ENCODE measurements around the gene CERKL. TPM values are rescaled to one million over a fixed set of nuclear protein-coding genes. Genes with fewer than 3 reads are reported as not detected.

The CERKL gene
- total RNA-seq, 2 donors from 2014 or later = not detected

GRCh38 chr2:181619516-181619915, 37.4 kb downstream of the CERKL start:
- Histone ChIP-seq H3K27ac (no peak overlapping the region), H3K4me3 (no peak overlapping the region), H3K36me3 (no peaks in the 10 kb centered on the region), H3K27me3 (no peaks in the 10 kb centered on the region), H3K4me1 (no peaks in the 10 kb centered on the region), H3K9me3 (no peaks in the 10 kb centered on the region)
- TF ChIP-seq CTCF (IDR thresholded peaks at IDR 0.05) = no peak
- no peak for DNase-seq (ENCODE audit: low spot score)

GRCh38 chr2:181616715-181617114, 40.2 kb downstream of the CERKL start:
- no peak overlapping the region for H3K27ac ChIP-seq
- H3K4me3 ChIP-seq = no peak overlapping the region
- no peaks in the 10 kb centered on the region for H3K36me3 ChIP-seq
- TF ChIP-seq CTCF (IDR thresholded peaks at IDR 0.05) = no peak
- DNase-seq (ENCODE audit: low spot score) = no peak
- no peaks in the 10 kb centered on the region for H3K9me3 ChIP-seq
- H3K4me1 ChIP-seq = no peaks in the 10 kb centered on the region
- H3K27me3 ChIP-seq = no peaks in the 10 kb centered on the region

- Histone ChIP-seq H3K27me3 (no peaks in the 10 kb centered on the region), H3K9me3 (no peaks in the 10 kb centered on the region), H3K4me1 (no peaks in the 10 kb centered on the region), H3K27ac (no peak overlapping the region), H3K36me3 (no peaks in the 10 kb centered on the region), H3K4me3 (no peak overlapping the region)
- no peak for DNase-seq (ENCODE audit: low spot score)
- TF ChIP-seq CTCF (IDR thresholded peaks at IDR 0.05) = no peak
Observed at GRCh38 chr2:181614874-181615638, 41.8 kb downstream of the CERKL start.

- TF ChIP-seq CTCF (IDR thresholded peaks at IDR 0.05) = no peak
- no peak for DNase-seq (ENCODE audit: low spot score)
- no peaks in the 10 kb centered on the region for H3K27me3 ChIP-seq
- no peak overlapping the region for H3K4me3 ChIP-seq
- no peak overlapping the region for H3K27ac ChIP-seq
- H3K4me1 ChIP-seq = no peaks in the 10 kb centered on the region
- no peaks in the 10 kb centered on the region for H3K9me3 ChIP-seq
- H3K36me3 ChIP-seq = no peaks in the 10 kb centered on the region
Observed at GRCh38 chr2:181613241-181613640, 43.7 kb downstream of the CERKL start.

- Histone ChIP-seq H3K9me3 (peaks cover 0 to 12% of the 10 kb centered on the region in 2 donors), H3K4me1 (no peaks in the 10 kb centered on the region), H3K36me3 (no peaks in the 10 kb centered on the region), H3K27me3 (no peaks in the 10 kb centered on the region), H3K27ac (no peak overlapping the region), H3K4me3 (no peak overlapping the region)
- DNase-seq (ENCODE audit: low spot score) = no peak
- no peak for TF ChIP-seq CTCF (IDR thresholded peaks at IDR 0.05)
Observed at GRCh38 chr2:181607629-181608590, 49.0 kb downstream of the CERKL start.

Measured in right atrium auricular region (tissue), 2 donors.